ENCODE data around the gene ROM1.
A peak's percentile ranks its signal among the peaks of the same experiment; 100 is the strongest.
"Not testable (repeated sequence)": the region's sequence is repeated elsewhere in the genome, so short reads cannot be mapped to it uniquely, and the experiment has no call there.

The ROM1 gene

DNA sequence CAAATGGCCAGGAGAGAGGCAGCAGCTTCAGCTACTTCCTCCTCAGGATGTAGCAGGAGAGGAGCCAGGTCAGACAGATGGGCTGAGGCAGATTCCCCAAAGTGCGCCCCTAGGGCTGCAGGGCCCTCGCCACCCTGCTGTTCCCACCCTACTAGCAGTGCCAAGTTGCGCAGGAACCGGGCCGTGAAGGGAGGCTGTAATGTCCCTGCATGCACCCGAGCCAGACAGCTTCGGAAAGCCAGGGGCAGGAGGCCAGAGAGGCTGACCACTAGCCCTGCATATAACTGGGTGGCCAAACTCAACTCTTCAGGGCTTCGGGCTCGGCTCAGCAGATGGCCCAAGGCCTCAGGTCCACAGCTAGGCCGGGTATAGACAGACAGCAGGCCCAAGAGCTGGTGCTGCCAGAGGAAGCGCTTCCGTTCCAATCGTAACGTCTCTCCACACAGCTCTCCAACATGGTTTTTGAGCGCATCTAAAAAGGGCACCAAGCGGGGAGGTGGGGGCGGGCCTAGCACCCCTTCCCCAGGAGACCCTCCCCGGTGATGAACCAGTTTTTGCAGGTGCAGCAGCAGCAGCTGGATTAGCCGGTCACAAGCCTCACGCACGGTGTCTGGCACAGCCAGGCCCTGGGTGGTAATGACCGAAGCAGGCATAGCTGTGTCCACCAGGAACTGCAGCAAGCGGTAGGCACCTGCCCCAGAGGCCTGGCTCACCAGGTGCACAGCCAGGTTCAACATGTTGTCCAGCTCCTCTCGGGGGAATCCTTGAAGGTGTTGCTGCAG is 35.3 kb downstream of the ROM1 start:
- TF ChIP-seq, protein P1, sequence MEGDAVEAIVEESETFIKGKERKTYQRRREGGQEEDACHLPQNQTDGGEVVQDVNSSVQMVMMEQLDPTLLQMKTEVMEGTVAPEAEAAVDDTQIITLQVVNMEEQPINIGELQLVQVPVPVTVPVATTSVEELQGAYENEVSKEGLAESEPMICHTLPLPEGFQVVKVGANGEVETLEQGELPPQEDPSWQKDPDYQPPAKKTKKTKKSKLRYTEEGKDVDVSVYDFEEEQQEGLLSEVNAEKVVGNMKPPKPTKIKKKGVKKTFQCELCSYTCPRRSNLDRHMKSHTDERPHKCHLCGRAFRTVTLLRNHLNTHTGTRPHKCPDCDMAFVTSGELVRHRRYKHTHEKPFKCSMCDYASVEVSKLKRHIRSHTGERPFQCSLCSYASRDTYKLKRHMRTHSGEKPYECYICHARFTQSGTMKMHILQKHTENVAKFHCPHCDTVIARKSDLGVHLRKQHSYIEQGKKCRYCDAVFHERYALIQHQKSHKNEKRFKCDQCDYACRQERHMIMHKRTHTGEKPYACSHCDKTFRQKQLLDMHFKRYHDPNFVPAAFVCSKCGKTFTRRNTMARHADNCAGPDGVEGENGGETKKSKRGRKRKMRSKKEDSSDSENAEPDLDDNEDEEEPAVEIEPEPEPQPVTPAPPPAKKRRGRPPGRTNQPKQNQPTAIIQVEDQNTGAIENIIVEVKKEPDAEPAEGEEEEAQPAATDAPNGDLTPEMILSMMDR (IDR thresholded peaks at IDR 0.05), result no peak
- H3K4me1 ChIP-seq (ENCODE audit: control insufficient read depth in 1 of 2, insufficient read depth in 1 of 2, low read depth in 1 of 2, low read length in 1 of 2), result peaks cover 24 to 31% of the 10 kb centered on the region in 2 experiments
- H3K36me3 ChIP-seq, result peaks cover 18% of the 10 kb centered on the region
- H3K9me3 ChIP-seq, result no peaks in the 10 kb centered on the region
- H3K27ac ChIP-seq, result peak overlapping the region; percentile 77
- H3K27me3 ChIP-seq, result no peaks in the 10 kb centered on the region
- no peak overlapping the region for H3K4me3 ChIP-seq (ENCODE audit: low read depth in 1 of 2, low read length in 1 of 2)

DNA sequence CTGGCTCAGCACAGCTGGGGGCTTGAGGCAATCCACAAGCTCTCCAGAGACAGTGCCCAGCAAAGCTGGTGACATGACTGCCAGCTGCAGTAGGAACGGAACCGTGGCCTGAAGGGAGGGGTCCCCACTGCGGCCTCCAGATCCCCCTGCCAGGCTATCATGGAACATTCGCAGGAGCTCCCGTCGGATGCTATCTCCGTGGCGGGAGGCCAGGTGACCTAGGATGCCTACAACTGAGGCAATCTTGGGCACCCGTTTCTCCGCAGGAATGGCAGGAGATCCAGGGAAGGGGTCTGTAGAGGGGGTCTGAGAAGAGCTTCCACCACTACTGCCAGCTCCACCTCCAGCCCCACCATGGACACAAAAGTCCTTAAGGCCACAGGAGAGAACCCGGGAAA is 35.9 kb downstream of the ROM1 start:
- H3K4me1 ChIP-seq (ENCODE audit: control insufficient read depth in 1 of 2, insufficient read depth in 1 of 2, low read depth in 1 of 2, low read length in 1 of 2), result peaks cover 24 to 35% of the 10 kb centered on the region in 2 experiments
- no peak overlapping the region for H3K27ac ChIP-seq
- peaks cover 18% of the 10 kb centered on the region for H3K36me3 ChIP-seq

DNA sequence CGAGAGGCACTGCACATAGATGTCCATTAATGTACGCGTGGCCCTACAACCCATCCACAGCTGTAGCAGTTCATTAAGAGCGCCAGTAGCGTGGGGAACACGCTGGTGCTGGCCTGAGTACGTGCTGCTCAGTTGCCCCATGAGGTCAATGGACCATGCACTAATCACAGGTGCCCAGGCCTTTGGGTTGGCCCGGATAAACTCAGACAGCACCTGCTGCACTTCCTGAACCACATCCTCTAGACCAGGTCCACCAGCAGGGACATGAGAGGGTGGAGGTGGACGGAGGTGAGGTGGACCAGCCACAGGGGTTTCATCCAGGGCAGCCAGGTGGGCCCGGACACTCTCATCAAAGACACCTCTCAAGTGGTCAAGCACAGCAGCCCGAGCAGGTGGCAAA is 36.4 kb downstream of the ROM1 start:
- TF ChIP-seq, protein P1 (IDR thresholded peaks at IDR 0.05), result no peak
- peaks cover 18% of the 10 kb centered on the region for H3K36me3 ChIP-seq
- no peaks in the 10 kb centered on the region for H3K27me3 ChIP-seq
- no peaks in the 10 kb centered on the region for H3K9me3 ChIP-seq
- H3K4me3 ChIP-seq (ENCODE audit: low read depth in 1 of 2, low read length in 1 of 2), result no peak overlapping the region
- H3K4me1 ChIP-seq (ENCODE audit: control insufficient read depth in 1 of 2, insufficient read depth in 1 of 2, low read depth in 1 of 2, low read length in 1 of 2), result peaks cover 24 to 38% of the 10 kb centered on the region in 2 experiments
- H3K27ac ChIP-seq, result no peak overlapping the region

More for the DNA sequence above, 35.9 kb downstream of the ROM1 start:
- TF ChIP-seq, protein P1 (IDR thresholded peaks at IDR 0.05), result no peak
- Histone ChIP-seq H3K27me3 (no peaks in the 10 kb centered on the region), H3K9me3 (no peaks in the 10 kb centered on the region), H3K4me3 (ENCODE audit: low read depth in 1 of 2, low read length in 1 of 2) (no peak overlapping the region)

DNA sequence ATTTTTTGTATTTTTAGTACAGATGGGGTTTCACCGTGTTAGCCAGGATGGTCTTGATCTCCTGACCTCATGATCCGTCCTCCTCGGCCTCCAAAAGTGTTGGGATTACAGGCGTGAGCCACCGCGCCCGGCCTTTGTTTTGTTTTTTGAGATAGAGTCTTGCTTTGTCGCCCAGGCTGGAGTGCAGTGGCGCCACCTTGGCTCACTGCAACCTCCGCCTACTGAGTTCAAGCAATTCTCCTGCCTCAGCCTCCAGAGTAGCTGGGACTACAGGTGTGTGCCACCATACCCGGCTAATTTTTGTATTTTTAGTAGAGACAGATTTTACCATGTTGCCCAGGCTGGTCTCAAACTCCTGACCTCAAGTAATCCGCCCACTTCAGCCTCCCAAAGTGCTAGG is 37.2 kb downstream of the ROM1 start:
- Histone ChIP-seq H3K4me1 (ENCODE audit: control insufficient read depth in 1 of 2, insufficient read depth in 1 of 2, low read depth in 1 of 2, low read length in 1 of 2) (peaks cover 24 to 37% of the 10 kb centered on the region in 2 experiments), H3K36me3 (peaks cover 18% of the 10 kb centered on the region)
- H3K9me3 ChIP-seq; H3K4me3 ChIP-seq (ENCODE audit: low read depth in 1 of 2, low read length in 1 of 2); H3K27me3 ChIP-seq; H3K27ac ChIP-seq: not testable (repeated sequence)

DNA sequence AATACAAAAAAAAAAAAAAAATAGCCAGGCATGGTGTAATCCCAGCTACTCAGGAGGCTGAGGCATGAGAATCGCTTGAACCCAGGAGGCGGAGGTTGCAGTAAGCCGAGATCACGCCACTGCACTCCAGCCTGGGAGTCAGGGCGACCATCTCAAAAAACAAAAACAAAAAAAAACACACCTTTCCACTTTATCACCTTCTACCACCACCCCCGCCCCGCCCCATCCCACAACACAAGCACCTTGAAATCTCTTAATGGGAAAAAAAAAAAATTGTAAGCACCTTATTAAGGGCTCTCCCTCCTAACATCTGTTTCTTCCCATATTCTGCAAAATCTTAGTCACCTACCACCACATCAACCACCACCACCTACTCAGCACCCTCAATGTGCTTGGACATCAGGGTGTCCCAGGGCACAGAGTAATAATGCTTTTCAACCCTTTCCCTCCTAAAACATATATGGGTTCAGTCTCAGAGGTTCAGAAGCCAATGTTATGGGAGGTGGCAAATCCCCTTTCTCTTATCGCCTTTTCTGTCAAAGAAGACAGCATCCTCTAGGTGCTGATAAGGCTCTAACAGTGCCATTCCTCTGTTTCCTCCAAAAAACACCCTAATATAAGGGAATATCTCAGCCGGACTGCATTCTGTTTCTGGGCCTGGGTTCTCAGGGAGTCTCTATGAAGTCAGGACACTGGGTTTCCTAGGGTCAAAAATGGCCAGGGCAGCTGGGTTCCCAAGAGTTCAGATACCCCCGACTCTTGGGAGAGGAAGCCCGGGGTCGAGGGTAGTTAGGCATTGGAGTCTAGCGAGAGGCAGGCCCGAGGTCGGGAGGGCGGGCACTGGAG is 39.3 kb downstream of the ROM1 start:
- TF ChIP-seq, protein P1 (IDR thresholded peaks at IDR 0.05), result no peak
- no peaks in the 10 kb centered on the region for H3K9me3 ChIP-seq
- H3K4me3 ChIP-seq (ENCODE audit: low read depth in 1 of 2, low read length in 1 of 2), result peak overlapping the region; percentile 90 to 94
- H3K27ac ChIP-seq, result peak overlapping the region; percentile 88
- H3K4me1 ChIP-seq (ENCODE audit: control insufficient read depth in 1 of 2, insufficient read depth in 1 of 2, low read depth in 1 of 2, low read length in 1 of 2), result peaks cover 9 to 22% of the 10 kb centered on the region in 2 experiments
- no peaks in the 10 kb centered on the region for H3K27me3 ChIP-seq
- H3K36me3 ChIP-seq, result peaks cover 18% of the 10 kb centered on the region

DNA sequence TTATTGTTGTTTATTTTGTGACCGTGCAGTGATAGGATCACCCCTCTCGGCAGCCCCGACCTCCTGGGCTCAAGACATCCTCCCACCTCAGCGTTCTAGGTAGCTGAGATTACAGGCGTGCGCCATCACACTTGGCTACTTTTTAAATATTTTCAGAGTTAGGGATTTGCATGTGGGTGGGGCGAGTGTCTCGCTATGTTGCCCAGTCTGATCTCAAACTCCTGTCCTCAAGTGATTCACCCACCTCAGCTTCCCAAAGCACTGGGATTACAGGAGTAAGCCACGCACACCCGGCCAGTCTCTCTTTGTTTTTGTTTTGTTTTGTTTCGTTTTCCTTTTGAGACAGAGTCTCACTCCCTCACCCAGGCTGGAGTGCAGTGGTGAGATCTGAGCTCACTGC is 41.2 kb downstream of the ROM1 start:
- Histone ChIP-seq H3K4me3 (ENCODE audit: low read depth in 1 of 2, low read length in 1 of 2) (peak overlapping the region in 1 of 2 experiments; percentile 94), H3K36me3 (peaks cover 6% of the 10 kb centered on the region)

More for the DNA sequence above, 41.2 kb downstream of the ROM1 start:
- H3K9me3 ChIP-seq, result no peaks in the 10 kb centered on the region
- H3K4me1 ChIP-seq (ENCODE audit: control insufficient read depth in 1 of 2, insufficient read depth in 1 of 2, low read depth in 1 of 2, low read length in 1 of 2), result peaks cover 9 to 22% of the 10 kb centered on the region in 2 experiments
- no peaks in the 10 kb centered on the region for H3K27me3 ChIP-seq
- TF ChIP-seq, protein P1 (IDR thresholded peaks at IDR 0.05), result no peak
- H3K27ac ChIP-seq, result no peak overlapping the region
